Progenitor cell of endocrine pancreas (in vitro differentiated cells): ENCODE results near the gene ZFC3H1. TPM values are rescaled to one million over a fixed set of nuclear protein-coding genes. Genes with fewer than 3 reads are reported as not detected.

Experiments
- DNase-seq: peaks from one replicate; pipeline ENCODE4 v3.0.0; 2021; ENCODE audit warnings: low spot score; ENCODE audit not compliant: unreplicated experiment
- H3K27ac Mint-ChIP-seq: 2 replicates; pipeline ENCODE4 v1.8.0; 2021; ENCODE audit warnings: mild to moderate bottlenecking, moderate library complexity, mixed read lengths
- H3K27me3 Mint-ChIP-seq: 2 replicates; pipeline ENCODE4 v1.8.0; 2021; ENCODE audit warnings: mixed read lengths
- H3K36me3 Mint-ChIP-seq: 2 replicates; pipeline ENCODE4 v1.8.0; 2022; ENCODE audit warnings: mixed read lengths; ENCODE audit not compliant: insufficient read depth
- H3K4me1 Mint-ChIP-seq: 2 replicates; pipeline ENCODE4 v1.8.0; 2021; ENCODE audit warnings: low read depth, mixed read lengths
- H3K4me3 Mint-ChIP-seq: 2 replicates; pipeline ENCODE4 v1.8.0; 2021; ENCODE audit warnings: low read depth, mild to moderate bottlenecking, moderate library complexity, mixed read lengths
- H3K9me3 Mint-ChIP-seq: 2 replicates; pipeline ENCODE4 v1.8.0; 2021; ENCODE audit warnings: low read depth, mixed read lengths
- CTCF ChIP-seq: fragments of 200-600 bp; sonication (generic); IDR thresholded peaks from one replicate; pipeline ENCODE4 v1.5.0; 2021; ENCODE audit warnings: antibody characterized with exemption, mild to moderate bottlenecking; ENCODE audit not compliant: unreplicated experiment
- total RNA-seq: library from RNA; stranded (reverse); gene quantifications from 2 replicates; pipeline ENCODE4 v1.2.1, GENCODE V29; 2021

Gene ZFC3H1
- total RNA-seq, 1 donor from 2014 or later, result 54.7 TPM

GRCh38 chr12:71625476-71625875 lies 38.2 kb downstream of the ZFC3H1 start:
- Mint-ChIP-seq H3K27me3 (no peaks in the 10 kb centered on the region), H3K4me3 (no peak overlapping the region), H3K36me3 (peaks cover 36% of the 10 kb centered on the region), H3K9me3 (no peaks in the 10 kb centered on the region), H3K27ac (no peak overlapping the region), H3K4me1 (peaks cover 9% of the 10 kb centered on the region)
- TF ChIP-seq CTCF, result no peak
- DNase-seq, result no peak

DNA sequence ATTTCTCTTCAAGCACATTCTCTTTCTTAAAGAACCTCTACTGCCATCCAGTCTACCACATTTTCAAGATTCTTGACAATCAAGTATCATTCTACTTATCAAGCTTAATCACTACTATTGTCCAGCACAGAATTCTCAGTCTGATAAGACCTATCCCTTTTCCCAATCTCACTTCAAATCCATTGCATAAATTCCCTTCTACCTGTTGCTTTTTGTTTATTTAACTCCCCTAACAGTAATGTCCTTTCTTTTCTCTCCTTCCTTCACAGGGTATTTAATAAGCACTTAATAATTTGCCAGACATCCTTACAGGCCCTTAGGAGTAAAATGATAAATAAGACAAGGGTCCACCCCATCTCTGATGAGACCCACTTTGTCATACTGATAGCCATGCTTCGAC lies 41.7 kb downstream of the ZFC3H1 start:
- DNase-seq, result no peak
- Mint-ChIP-seq H3K4me3 (no peak overlapping the region), H3K4me1 (peaks cover 2% of the 10 kb centered on the region), H3K36me3 (peaks cover 36% of the 10 kb centered on the region), H3K27ac (peak overlapping the region; percentile 8), H3K27me3 (no peaks in the 10 kb centered on the region), H3K9me3 (no peaks in the 10 kb centered on the region)
- TF ChIP-seq CTCF, result no peak

DNA sequence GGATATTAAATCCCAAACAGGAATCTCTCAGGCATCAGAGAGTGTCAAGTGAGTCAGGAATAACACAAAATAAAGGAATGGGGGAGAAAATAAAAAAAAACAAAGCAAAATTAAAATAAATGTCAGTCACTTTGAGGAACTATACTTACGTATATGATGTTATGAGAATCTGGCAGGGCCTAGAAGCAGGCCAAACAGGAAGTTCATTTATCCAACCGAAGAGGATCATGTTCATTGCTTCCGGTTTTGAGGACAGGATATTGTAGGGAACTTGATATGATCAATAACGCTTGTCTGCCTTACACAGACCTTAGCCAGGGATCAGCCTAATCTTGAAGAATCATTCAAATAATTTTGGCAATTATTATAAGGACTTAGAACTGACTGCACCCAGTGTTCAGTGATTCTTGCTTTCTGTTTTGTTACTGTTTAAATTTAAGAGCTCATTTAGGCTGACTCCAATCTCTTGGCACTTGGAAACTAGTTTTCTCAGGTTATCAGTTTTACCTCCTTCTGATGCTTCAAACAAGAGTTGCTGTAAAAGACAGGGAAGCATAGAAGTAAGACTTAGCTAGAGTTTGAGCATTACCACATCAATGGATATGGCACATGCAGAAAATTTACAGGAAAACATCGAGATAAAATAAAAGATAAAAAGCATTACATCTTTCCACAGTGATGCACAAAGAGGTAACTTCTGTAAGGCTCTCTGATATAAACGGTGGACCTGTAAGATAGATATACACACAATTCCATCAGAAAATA lies 53.4 kb downstream of the ZFC3H1 start:
- peaks cover 2% of the 10 kb centered on the region for H3K4me1 Mint-ChIP-seq
- no peak overlapping the region for H3K27ac Mint-ChIP-seq
- no peak for DNase-seq
- no peaks in the 10 kb centered on the region for H3K27me3 Mint-ChIP-seq
- no peak for TF ChIP-seq CTCF
- no peak overlapping the region for H3K4me3 Mint-ChIP-seq
- peaks cover 43% of the 10 kb centered on the region for H3K36me3 Mint-ChIP-seq
- no peaks in the 10 kb centered on the region for H3K9me3 Mint-ChIP-seq

GRCh38 chr12:71607494-71608330 lies 55.9 kb downstream of the ZFC3H1 start:
- Mint-ChIP-seq H3K27me3 (no peaks in the 10 kb centered on the region), H3K4me3 (no peak overlapping the region), H3K4me1 (peaks cover 2% of the 10 kb centered on the region), H3K27ac (no peak overlapping the region), H3K9me3 (no peaks in the 10 kb centered on the region), H3K36me3 (peaks cover 41% of the 10 kb centered on the region)
- TF ChIP-seq CTCF, result no peak
- DNase-seq, result no peak

- Mint-ChIP-seq H3K4me3 (no peak overlapping the region), H3K9me3 (no peaks in the 10 kb centered on the region), H3K27me3 (peaks cover 12% of the 10 kb centered on the region), H3K36me3 (peaks cover 33% of the 10 kb centered on the region), H3K27ac (no peak overlapping the region), H3K4me1 (peaks cover 2% of the 10 kb centered on the region)
- TF ChIP-seq CTCF, result no peak
- no peak for DNase-seq
Observed at GRCh38 chr12:71605039-71605438, 58.6 kb downstream of the ZFC3H1 start.
